K562 (cell line): ENCODE results near the gene FBXO44. TPM values are rescaled to one million over a fixed set of nuclear protein-coding genes. Genes with fewer than 3 reads are reported as not detected.

Experiments used
- ATAC-seq: fragments of 200-7000 bp; cut with Tn5 transposase; 3 replicates; pipeline ENCODE4 v1.9.1; 2020; ENCODE audit warnings: moderate library complexity
- BruUV-seq: library from RNA; stranded (reverse); fragments of 400-500 nt; replicated peaks from 2 replicates; lab custom pipeline; 2021; lab: Mats Ljungman, UMichigan
- CTCF ChIA-PET: fragments of 300-600 bp; formaldehyde crosslinking; extraction: SDS; loops from one replicate; lab custom pipeline; 2021; ENCODE audit warnings: low intra/inter-chr PET ratio; lab: Yijun Ruan, JAX
- POLR2A ChIA-PET: fragments of 300-600, 350-650 bp; sonication (Branson Sonifier 250); formaldehyde crosslinking; extraction: SDS; loops from one replicate; lab custom pipeline; 2021; ENCODE audit warnings: antibody characterized with exemption, inconsistent platforms; lab: Yijun Ruan, JAX
- DNase-seq, 4 experiments: peaks; one replicate each; pipeline versions ENCODE4 v3.0.0 to v3.0.0-alpha.2; 2011 to 2018; ENCODE audit warnings: low spot score in 3 of 4, mixed read lengths in 3 of 4; ENCODE audit errors: extremely low read depth in 1 of 4
- FAIRE-seq: peaks from 2 replicates; lab custom pipeline; 2011; peaks lifted over from hg19 to GRCh38; lab: Jason Lieb, UNC
- H2AFZ ChIP-seq: 2 replicates; pipeline ENCODE4 v1.6.0; 2011; ENCODE audit warnings: low read depth, low read length, control low read depth, inconsistent platforms
- H3K27ac ChIP-seq: fragments of 200-600 bp; 3 replicates; pipeline ENCODE4 v1.8.0; 2011; ENCODE audit warnings: low read depth, mild to moderate bottlenecking, control low read depth, inconsistent platforms, low read length, moderate library complexity, mixed read lengths; ENCODE audit errors: extremely low read depth
- H3K27me3 ChIP-seq, 2 experiments: fragments of 300-600 bp in 1 of 2; 2 replicates in 1 of 2; 3 replicates in 1 of 2; pipeline versions ENCODE4 v1.6.0 to v1.8.0; 2011; ENCODE audit warnings: inconsistent platforms in 2 of 2, low read length in 2 of 2, mild to moderate bottlenecking in 1 of 2, mixed read lengths in 1 of 2, moderate library complexity in 1 of 2; ENCODE audit not compliant: control insufficient read depth in 2 of 2, insufficient read depth in 2 of 2
- H3K36me3 ChIP-seq: fragments of 300-600 bp; 3 replicates; pipeline ENCODE4 v1.8.0; 2011; ENCODE audit warnings: mild to moderate bottlenecking, low read length, inconsistent platforms; ENCODE audit not compliant: control insufficient read depth, insufficient read depth
- H3K4me1 ChIP-seq, 2 experiments: fragments of 200-600 bp in 1 of 2; replicated peaks in 1 of 2; 2 replicates in 1 of 2; 3 replicates in 1 of 2; pipeline versions ENCODE4 v1.5.1 to v1.8.0; 2011; ENCODE audit warnings: inconsistent platforms in 2 of 2, low read length in 2 of 2, mild to moderate bottlenecking in 1 of 2, mixed read lengths in 1 of 2, moderate library complexity in 1 of 2; ENCODE audit not compliant: control insufficient read depth in 2 of 2, insufficient read depth in 2 of 2
- H3K4me2 ChIP-seq: 2 replicates; pipeline ENCODE4 v1.6.1; 2011; ENCODE audit warnings: low read length, control low read depth, inconsistent platforms, mixed read lengths; ENCODE audit not compliant: insufficient read depth
- H3K4me3 ChIP-seq: fragments of 200-600 bp; sonication (generic), shearing (Covaris generic); 2 replicates; pipeline ENCODE4 v1.5.1; 2016; ENCODE audit warnings: control low read depth, inconsistent platforms
- H3K79me2 ChIP-seq: fragments of 200-600 bp; 3 replicates; pipeline ENCODE4 v1.8.0; 2011; ENCODE audit warnings: low read length, inconsistent platforms; ENCODE audit not compliant: control insufficient read depth, insufficient read depth
- H3K9ac ChIP-seq, 2 experiments: 2 replicates each; pipeline versions ENCODE4 v1.6.0 to v1.6.1; 2011; ENCODE audit warnings: low read depth in 2 of 2, low read length in 2 of 2, control low read depth in 1 of 2, inconsistent platforms in 1 of 2, mild to moderate bottlenecking in 1 of 2, mixed read lengths in 1 of 2; ENCODE audit not compliant: insufficient read depth in 1 of 2
- H3K9me1 ChIP-seq: one replicate; pipeline ENCODE4 v1.6.0; 2011; ENCODE audit warnings: inconsistent platforms, mild to moderate bottlenecking, low read length, moderate library complexity; ENCODE audit not compliant: control insufficient read depth, insufficient read depth
- H3K9me3 ChIP-seq: replicated peaks from 2 replicates; pipeline ENCODE4 v1.5.1; 2011; ENCODE audit warnings: low read depth, low read length, inconsistent platforms; ENCODE audit not compliant: control insufficient read depth, insufficient read depth
- H4K20me1 ChIP-seq: replicated peaks from 2 replicates; pipeline ENCODE4 v1.6.1; 2011; ENCODE audit warnings: low read length, inconsistent platforms, mixed read lengths; ENCODE audit not compliant: control insufficient read depth, insufficient read depth
- CEBPB ChIP-seq: fragments of 450-650 bp; IDR thresholded peaks from 2 replicates; pipeline ENCODE4 v1.6.1; 2016; ENCODE audit warnings: missing genetic modification characterization, missing compliant biosample characterization
- CREM ChIP-seq: IDR thresholded peaks from 2 replicates; pipeline ENCODE4 v1.6.1; 2014; ENCODE audit warnings: antibody characterized with exemption, low read depth
- GATAD2B ChIP-seq: fragments of 450-650 bp; IDR thresholded peaks from 2 replicates; pipeline ENCODE4 v1.6.1; 2017; ENCODE audit warnings: mild to moderate bottlenecking, borderline replicate concordance
- JUND ChIP-seq, 2 experiments: IDR thresholded peaks; 2 replicates in 1 of 2; 3 replicates in 1 of 2; pipeline ENCODE4 v1.6.1; 2011; ENCODE audit warnings: borderline replicate concordance in 2 of 2, low read depth in 2 of 2, low read length in 2 of 2, improper control_type of control experiment in 1 of 2, missing biosample characterization in 1 of 2, missing genetic modification characterization in 1 of 2, missing genetic modification reagents in 1 of 2
- KDM5B ChIP-seq: fragments of 200-600 bp; sonication (generic); IDR thresholded peaks from 2 replicates; pipeline ENCODE4 v1.6.1; 2012; ENCODE audit warnings: low read depth, mild to moderate bottlenecking, moderate library complexity, low read length, control low read depth, inconsistent platforms; ENCODE audit not compliant: insufficient replicate concordance
- LEF1 ChIP-seq: fragments of 450-650 bp; IDR thresholded peaks from 2 replicates; pipeline ENCODE4 v1.6.1; 2016; ENCODE audit warnings: mild to moderate bottlenecking
- MECOM ChIP-seq: fragments of 250-450 bp; sonication (Bioruptor Pico); IDR thresholded peaks from 2 replicates; pipeline ENCODE4 v1.8.0; 2022; ENCODE audit warnings: inconsistent platforms
- NFE2 ChIP-seq: IDR thresholded peaks from 2 replicates; pipeline ENCODE4 v1.6.1; 2014; ENCODE audit warnings: antibody characterized with exemption, low read depth
- SIN3A ChIP-seq, 2 experiments: fragments of 150-350 bp in 1 of 2; IDR thresholded peaks; 2 replicates each; pipeline ENCODE4 v1.6.1; 2011 to 2016; ENCODE audit warnings: borderline replicate concordance in 2 of 2, low read depth in 2 of 2, low read length in 2 of 2, mild to moderate bottlenecking in 2 of 2, moderate library complexity in 2 of 2; ENCODE audit not compliant: control insufficient read depth in 1 of 2
- ZBTB7A ChIP-seq: IDR thresholded peaks from 2 replicates; pipeline ENCODE4 v1.6.1; 2011; ENCODE audit warnings: low read depth, mild to moderate bottlenecking, low read length, moderate library complexity, borderline replicate concordance; ENCODE audit not compliant: control insufficient read depth
- ZC3H11A ChIP-seq: IDR thresholded peaks from 2 replicates; pipeline ENCODE4 v1.6.1; 2012; ENCODE audit warnings: low read depth, low read length, improper control_type of control experiment
- ZEB2 ChIP-seq: fragments of 450-650 bp; IDR thresholded peaks from 2 replicates; pipeline ENCODE4 v1.6.1; 2016
- ZFX ChIP-seq: sonication (generic); formaldehyde crosslinking; IDR thresholded peaks from 2 replicates; pipeline ENCODE4 v1.8.0; 2022; ENCODE audit warnings: mild to moderate bottlenecking, missing genetic modification reagents, moderate library complexity
- ZNF316 ChIP-seq: fragments of 450-650 bp; IDR thresholded peaks from 2 replicates; pipeline ENCODE4 v1.6.1; 2016
- ZSCAN32 ChIP-seq: fragments of 450-650 bp; formaldehyde crosslinking; IDR thresholded peaks from 2 replicates; pipeline ENCODE4 v1.4.0; 2020; ENCODE audit warnings: mild to moderate bottlenecking, moderate library complexity
- WGBS: fragments of 100-300 bp; shearing (Covaris generic); methylation state at CpG from one replicate; pipeline ENCODE4 v1.1.6; 2016; ENCODE audit warnings: low coverage, mixed read lengths; ENCODE audit not compliant: insufficient coverage; ENCODE audit errors: missing lambda C conversion rate; 5-methylcytosine and 5-hydroxymethylcytosine counted together
- in situ Hi-C: fragments of 300-500 bp; cut with MboI; formaldehyde crosslinking; loops from 4 replicates; pipeline ENCODE4 v1.15.0; 2018; ENCODE audit warnings: inconsistent platforms, mixed read lengths
- intact Hi-C: fragments of 100-400 bp; cut with micrococcal nuclease; formaldehyde crosslinking; loops from 2 replicates; pipeline ENCODE4 v1.14.2; 2022
- polyA plus RNA-seq, 8 experiments: library from polyadenylated mRNA; depleted of rRNA in 4 of 8; stranded (reverse) in 5 of 8; unstranded in 3 of 8; fragments of >200 nt; fragmentation: Nextera tagmentation in 2 of 8; fragmentation: Illumina TruSeq in 1 of 8; extraction: Ambion mirVana in 2 of 8; extraction: Trizol in 1 of 8; gene quantifications; 2 replicates each; pipeline versions ENCODE4 v1.2.1 to v1.2.3, GENCODE V29; 2011 to 2014; ENCODE audit warnings: inconsistent platforms in 1 of 8, missing spikeins in 1 of 8
- total RNA-seq, 7 experiments: library from RNA; depleted of rRNA in 6 of 7; stranded (reverse); fragments of >200 nt in 6 of 7; fragmentation: Illumina TruSeq in 2 of 7; extraction: Trizol in 2 of 7; gene quantifications; 2 replicates each; pipeline versions ENCODE4 v1.2.1 to v1.2.3, GENCODE V29; 2011 to 2021; ENCODE audit warnings: low replicate concordance in 1 of 7

The FBXO44 gene
- total and polyA plus RNA-seq, 9 of the 15 experiments (the other 6 are each of a cell fraction or from before 2014, with no cell fraction given), result 0.69 to 20.9 (median 6.7) TPM

DNA sequence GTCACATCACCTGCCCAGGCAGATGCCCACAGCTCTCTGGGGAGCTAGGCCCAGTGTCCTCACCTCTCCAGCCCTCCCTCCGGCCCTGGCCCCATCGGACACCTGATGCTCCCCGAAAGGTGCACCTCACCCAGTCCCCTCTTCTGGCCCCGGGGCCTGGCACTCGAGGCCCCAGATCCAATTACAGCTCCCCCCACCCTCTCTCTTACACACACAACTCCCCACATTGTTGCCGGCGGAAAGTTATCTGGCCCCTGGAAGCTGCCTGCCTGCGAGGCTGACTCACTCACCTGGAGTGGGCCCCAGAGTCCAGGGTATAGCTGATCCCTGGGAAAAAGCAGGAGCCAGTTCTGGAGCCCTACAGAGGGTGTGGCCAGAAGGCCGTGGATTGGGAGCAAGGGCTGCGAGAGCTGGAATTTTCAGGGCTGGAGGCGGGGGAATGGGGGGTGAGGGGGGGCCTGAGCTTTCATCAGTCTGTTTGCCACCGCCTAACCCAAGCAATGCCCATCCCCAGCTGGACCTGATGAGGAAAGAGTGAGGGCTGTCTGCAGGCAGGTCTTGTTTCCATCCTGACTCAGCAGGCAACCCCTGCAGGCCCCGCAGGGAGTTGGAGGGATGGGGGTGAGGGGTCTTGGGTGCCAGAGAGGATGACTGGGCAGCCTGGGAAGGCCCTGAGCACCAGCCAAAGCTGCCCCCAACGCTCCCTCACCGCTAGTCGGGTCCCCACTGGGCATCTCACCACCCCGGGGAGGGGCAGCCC is 1.4 kb upstream of the FBXO44 start:
- H3K27ac ChIP-seq, result no peak overlapping the region
- no TSS peak for BruUV-seq
- intact Hi-C loops, result no loop called here

More for the DNA sequence above, 1.4 kb upstream of the FBXO44 start:
- Histone ChIP-seq H3K9ac (0 out of 4 replicates have a peak overlapping the region, but pooled peaks of 1 of the 2 experiments have one; percentile 43), H3K4me1 (peaks cover 19 to 55% of the 10 kb centered on the region in 2 experiments; a peak in 4 of 5 replicates), H3K4me3 (no peak overlapping the region), H3K36me3 (peaks cover 12% of the 10 kb centered on the region; the same call in 2 of the 3 replicates), H3K9me1 (no peaks in the 10 kb centered on the region), H3K4me2 (no peak overlapping the region), H3K79me2 (no peaks in the 10 kb centered on the region), H4K20me1 (no peaks in the 10 kb centered on the region), H2AFZ (no peak overlapping the region; the same call in 1 of the 2 replicates), H3K27me3 (no peaks in the 10 kb centered on the region), H3K9me3 (no peaks in the 10 kb centered on the region; the same call in 1 of the 2 replicates)
- no peak for ATAC-seq
- DNase-seq, result peak in 2 of 4 experiments; percentile 41 to 44
- CTCF ChIA-PET, result interaction anchor here (0.6 to 3.7 kb wide), 3 partner anchors 67 to 96 kb away, joined by 3 to 22 read pairs (median 5); no protein-coding TSS in a partner anchor
- in situ Hi-C loops, result no loop called here
- FAIRE-seq, result no peak
- POLR2A ChIA-PET, result interaction anchor here (0.6 to 3.0 kb wide), 10 partner anchors 11 to 256 kb away, joined by 3 to 12 read pairs (median 3); partner anchors contain the start of gene FBXO6
- 48% methylated on average over 17 of the region's 17 CpGs for WGBS
- TF ChIP-seq JUND (IDR thresholded peaks at IDR 0.05; ENCODE audit: borderline replicate concordance, low read depth, low read length) (0 out of 2 replicates have a peak, but pooled peaks have one; percentile 2), JUND (tag; IDR thresholded peaks at IDR 0.05; ENCODE audit: borderline replicate concordance, low read depth, low read length) (no peak), GATAD2B (no peak), CEBPB (tag) (no peak), ZBTB7A (0 out of 2 replicates have a peak, but pooled peaks have one; percentile 20), CREM (0 out of 2 replicates have a peak, but pooled peaks have one; percentile 6), SIN3A (IDR thresholded peaks at IDR 0.05; ENCODE audit: borderline replicate concordance in 2 of 2, control insufficient read depth in 1 of 2, low read depth in 2 of 2, low read length in 2 of 2) (no peak), NFE2 (peak; percentile 25; the same call in 1 of the 2 replicates), ZSCAN32 (no peak), MECOM (CRISPR knock-in tag) (no peak), ZC3H11A (no peak), ZEB2 (no peak), ZFX (peak; percentile 21; the same call in 1 of the 2 replicates), LEF1 (no peak), ZNF316 (peak; percentile 33; the same call in 1 of the 2 replicates), KDM5B (peak; percentile 15)
